Measurements from ENCODE around the gene CRTC1. TPM values are rescaled to one million over a fixed set of nuclear protein-coding genes. Genes with fewer than 3 reads are reported as not detected.
"Not testable (repeated sequence)": the region's sequence is repeated elsewhere in the genome, so short reads cannot be mapped to it uniquely, and the experiment has no call there.

The CRTC1 gene
- total RNA-seq, 4 donors from 2014 or later = 3.8 to 8.9 (median 6.3) TPM

DNA sequence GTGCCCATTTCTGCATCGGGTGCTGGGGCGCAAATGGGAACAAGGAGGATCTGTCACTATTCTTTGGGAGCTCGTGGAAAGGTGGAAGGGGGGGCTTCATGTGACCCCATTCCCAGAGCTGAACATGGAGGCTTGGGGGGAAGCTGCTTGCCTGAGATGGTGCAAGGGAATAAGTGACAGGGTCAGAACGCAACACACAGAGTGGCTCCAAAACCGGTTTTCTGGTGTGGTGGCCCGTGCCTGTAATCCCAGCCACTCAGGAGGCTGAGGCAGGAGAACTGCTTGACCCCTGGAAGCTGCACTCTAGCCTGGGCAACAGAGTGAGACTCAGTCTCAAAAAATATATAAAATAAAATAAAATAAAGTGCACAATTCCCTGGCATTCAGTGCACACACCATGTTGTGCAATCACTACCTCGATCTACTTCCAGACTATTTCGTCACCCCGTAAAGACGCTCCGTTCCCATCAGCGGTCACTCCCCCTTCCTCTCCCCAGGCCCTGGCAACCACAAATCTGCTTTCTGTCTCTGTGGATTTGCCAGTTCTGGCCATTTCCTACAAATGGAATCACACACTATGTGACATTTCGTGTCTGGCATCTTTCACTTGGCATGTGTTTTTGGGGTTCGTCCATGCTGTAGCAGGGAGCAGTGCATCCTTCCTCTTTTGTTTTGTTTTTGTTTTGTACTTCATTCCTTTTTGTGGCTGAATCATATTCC lies 125.8 kb downstream of the CRTC1 start:
- TF ChIP-seq, protein P1, sequence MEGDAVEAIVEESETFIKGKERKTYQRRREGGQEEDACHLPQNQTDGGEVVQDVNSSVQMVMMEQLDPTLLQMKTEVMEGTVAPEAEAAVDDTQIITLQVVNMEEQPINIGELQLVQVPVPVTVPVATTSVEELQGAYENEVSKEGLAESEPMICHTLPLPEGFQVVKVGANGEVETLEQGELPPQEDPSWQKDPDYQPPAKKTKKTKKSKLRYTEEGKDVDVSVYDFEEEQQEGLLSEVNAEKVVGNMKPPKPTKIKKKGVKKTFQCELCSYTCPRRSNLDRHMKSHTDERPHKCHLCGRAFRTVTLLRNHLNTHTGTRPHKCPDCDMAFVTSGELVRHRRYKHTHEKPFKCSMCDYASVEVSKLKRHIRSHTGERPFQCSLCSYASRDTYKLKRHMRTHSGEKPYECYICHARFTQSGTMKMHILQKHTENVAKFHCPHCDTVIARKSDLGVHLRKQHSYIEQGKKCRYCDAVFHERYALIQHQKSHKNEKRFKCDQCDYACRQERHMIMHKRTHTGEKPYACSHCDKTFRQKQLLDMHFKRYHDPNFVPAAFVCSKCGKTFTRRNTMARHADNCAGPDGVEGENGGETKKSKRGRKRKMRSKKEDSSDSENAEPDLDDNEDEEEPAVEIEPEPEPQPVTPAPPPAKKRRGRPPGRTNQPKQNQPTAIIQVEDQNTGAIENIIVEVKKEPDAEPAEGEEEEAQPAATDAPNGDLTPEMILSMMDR (IDR thresholded peaks at IDR 0.05) = no peak
- no peak for TF ChIP-seq EP300 (IDR thresholded peaks at IDR 0.05)
- TF ChIP-seq POLR2AphosphoS5 (IDR thresholded peaks at IDR 0.05) = peak; percentile 82
- TF ChIP-seq POLR2A (IDR thresholded peaks at IDR 0.05) = no peak
- H3K4me3 ChIP-seq = no peak overlapping the region
- H3K36me3 ChIP-seq = no peaks in the 10 kb centered on the region
- peak; percentile 92 for ATAC-seq
- WGBS, 2 donors (ENCODE audit: low coverage in 1 of 2) = 57 to 58% methylated on average over 10 to 14 of the region's 14 CpGs
- no peaks in the 10 kb centered on the region for H3K9me3 ChIP-seq
- peaks cover 0 to 15% (median 0%) of the 10 kb centered on the region in 3 donors for H3K4me1 ChIP-seq
- peak overlapping the region in 3 of 4 donors; percentile 33 to 59 (median 43) for H3K27ac ChIP-seq
- peaks cover 12% of the 10 kb centered on the region for H3K27me3 ChIP-seq

DNA sequence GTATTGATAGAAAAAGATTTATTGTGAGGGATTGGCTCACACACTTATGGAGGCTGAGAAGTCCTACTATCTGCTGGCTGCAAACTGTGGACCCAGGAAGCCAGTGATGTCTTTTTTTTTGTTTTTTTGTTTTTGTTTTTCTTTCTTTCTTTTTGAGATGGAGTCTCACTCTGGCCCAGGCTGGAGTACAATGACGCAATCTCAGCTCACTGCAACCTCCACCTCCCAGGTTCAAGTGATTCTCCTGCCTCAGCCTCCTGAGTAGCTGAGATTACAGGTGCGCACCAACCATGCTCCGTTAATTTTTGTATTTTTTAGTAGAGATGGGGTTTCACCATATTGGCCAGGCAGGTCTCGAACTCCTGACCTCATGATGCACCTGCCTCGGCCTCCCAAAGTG lies 128.2 kb downstream of the CRTC1 start:
- H3K27me3 ChIP-seq, H3K36me3 ChIP-seq, H3K4me3 ChIP-seq, H3K27ac ChIP-seq, ATAC-seq, H3K9me3 ChIP-seq: not testable (repeated sequence)
- peaks cover 0 to 15% (median 0%) of the 10 kb centered on the region in 3 donors for H3K4me1 ChIP-seq
- 95% methylated on average over 5 of the region's 5 CpGs; no CpG with 5 or more reads in 1 of the 2 donors for WGBS, 2 donors (ENCODE audit: low coverage in 1 of 2)

- Histone ChIP-seq H3K4me3 (no peak overlapping the region), H3K36me3 (no peaks in the 10 kb centered on the region), H3K9me3 (no peaks in the 10 kb centered on the region), H3K27ac (no peak overlapping the region), H3K27me3 (no peaks in the 10 kb centered on the region), H3K4me1 (peaks cover 0 to 12% (median 0%) of the 10 kb centered on the region in 3 donors)
- no peak for ATAC-seq
- 25 to 38% methylated on average over 4 of the region's 9 CpGs for WGBS, 2 donors (ENCODE audit: low coverage in 1 of 2)
- no peak for TF ChIP-seq EP300 (IDR thresholded peaks at IDR 0.05)
- no peak for TF ChIP-seq POLR2A (IDR thresholded peaks at IDR 0.05)
- TF ChIP-seq POLR2AphosphoS5 (IDR thresholded peaks at IDR 0.05) = no peak
- TF ChIP-seq, protein P1 (IDR thresholded peaks at IDR 0.05) = no peak
These were observed 130.6 kb downstream of the CRTC1 start for GRCh38 chr19:18814063-18814462.

- WGBS, 2 donors (ENCODE audit: low coverage in 1 of 2) = 85 to 93% methylated on average over 2 to 5 of the region's 5 CpGs
- no peak for TF ChIP-seq POLR2AphosphoS5 (IDR thresholded peaks at IDR 0.05)
- TF ChIP-seq, protein P1 (IDR thresholded peaks at IDR 0.05) = no peak
- no peak for TF ChIP-seq POLR2A (IDR thresholded peaks at IDR 0.05)
- TF ChIP-seq EP300 (IDR thresholded peaks at IDR 0.05) = no peak
These were observed 132.2 kb downstream of the CRTC1 start for GRCh38 chr19:18815673-18816072.

DNA sequence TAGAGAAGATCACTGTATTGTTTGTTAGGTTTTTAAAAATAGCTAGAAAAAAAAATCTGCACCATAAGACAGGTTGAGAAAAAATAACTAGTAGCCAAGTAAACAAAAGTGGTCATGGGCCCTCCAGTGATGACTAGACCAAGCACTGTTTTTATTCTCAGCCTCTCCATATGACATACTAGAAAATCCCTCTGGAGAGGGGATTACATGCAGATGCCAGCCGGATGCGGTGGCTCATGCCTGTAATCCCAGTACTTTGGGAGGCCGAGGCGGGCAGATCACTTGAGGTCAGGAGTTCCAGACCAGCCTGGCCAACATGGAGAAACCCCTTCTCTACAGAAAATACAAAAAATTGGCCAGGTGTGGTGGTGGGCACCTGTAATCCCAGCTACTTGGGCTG lies 133.2 kb downstream of the CRTC1 start:
- 88% methylated on average over 4 of the region's 4 CpGs; no CpG with 5 or more reads in 1 of the 2 donors for WGBS, 2 donors (ENCODE audit: low coverage in 1 of 2)
- not testable (repeated sequence) for ATAC-seq, H3K9me3 ChIP-seq, H3K27me3 ChIP-seq, H3K27ac ChIP-seq, H3K4me1 ChIP-seq, H3K36me3 ChIP-seq, H3K4me3 ChIP-seq

More at GRCh38 chr19:18815673-18816072, 132.2 kb downstream of the CRTC1 start:
- no peak for ATAC-seq
- H3K27ac ChIP-seq = no peak overlapping the region
- no peaks in the 10 kb centered on the region for H3K9me3 ChIP-seq
- H3K27me3 ChIP-seq = no peaks in the 10 kb centered on the region
- H3K4me3 ChIP-seq = no peak overlapping the region
- no peaks in the 10 kb centered on the region for H3K36me3 ChIP-seq
- H3K4me1 ChIP-seq = no peaks in the 10 kb centered on the region

DNA sequence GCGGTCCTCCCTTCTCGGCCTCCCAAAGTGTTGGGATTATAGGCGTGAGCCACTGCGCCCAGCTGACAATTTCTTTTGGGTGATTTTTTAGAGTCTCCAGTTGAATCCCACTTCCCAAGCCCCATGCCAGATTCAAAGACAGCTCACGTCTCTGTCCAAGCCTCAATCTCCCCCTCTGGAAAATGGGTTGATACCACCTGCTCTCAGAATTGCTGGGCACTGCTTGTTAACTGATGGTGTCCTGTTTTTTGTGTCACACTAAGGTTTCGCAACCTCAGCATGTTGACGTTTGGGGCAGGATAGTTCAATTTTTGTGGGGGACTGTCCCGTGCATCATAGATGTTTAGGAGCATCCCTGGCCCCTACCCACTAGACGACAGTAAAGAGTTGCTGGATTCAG lies 134.1 kb downstream of the CRTC1 start:
- WGBS, 2 donors (ENCODE audit: low coverage in 1 of 2) = 87 to 89% methylated on average over 4 to 9 of the region's 9 CpGs
- H3K4me1 ChIP-seq = no peaks in the 10 kb centered on the region

More for the DNA sequence above, 134.1 kb downstream of the CRTC1 start:
- Histone ChIP-seq H3K4me3 (no peak overlapping the region), H3K27ac (no peak overlapping the region), H3K9me3 (no peaks in the 10 kb centered on the region), H3K36me3 (no peaks in the 10 kb centered on the region), H3K27me3 (peaks cover 10% of the 10 kb centered on the region)
- no peak for ATAC-seq
- TF ChIP-seq POLR2A (IDR thresholded peaks at IDR 0.05) (no peak), POLR2AphosphoS5 (IDR thresholded peaks at IDR 0.05) (no peak), EP300 (IDR thresholded peaks at IDR 0.05) (no peak)
- TF ChIP-seq, protein P1 (IDR thresholded peaks at IDR 0.05) = no peak

All from gastroesophageal sphincter (tissue), 4 donors.